ENCODE data around the gene VANGL2. TPM values are rescaled to one million over a fixed set of nuclear protein-coding genes. Genes with fewer than 3 reads are reported as not detected.

The VANGL2 gene
- total and polyA plus RNA-seq, 4 donors = 0.07 to 1.4 (median 0.12) TPM

DNA sequence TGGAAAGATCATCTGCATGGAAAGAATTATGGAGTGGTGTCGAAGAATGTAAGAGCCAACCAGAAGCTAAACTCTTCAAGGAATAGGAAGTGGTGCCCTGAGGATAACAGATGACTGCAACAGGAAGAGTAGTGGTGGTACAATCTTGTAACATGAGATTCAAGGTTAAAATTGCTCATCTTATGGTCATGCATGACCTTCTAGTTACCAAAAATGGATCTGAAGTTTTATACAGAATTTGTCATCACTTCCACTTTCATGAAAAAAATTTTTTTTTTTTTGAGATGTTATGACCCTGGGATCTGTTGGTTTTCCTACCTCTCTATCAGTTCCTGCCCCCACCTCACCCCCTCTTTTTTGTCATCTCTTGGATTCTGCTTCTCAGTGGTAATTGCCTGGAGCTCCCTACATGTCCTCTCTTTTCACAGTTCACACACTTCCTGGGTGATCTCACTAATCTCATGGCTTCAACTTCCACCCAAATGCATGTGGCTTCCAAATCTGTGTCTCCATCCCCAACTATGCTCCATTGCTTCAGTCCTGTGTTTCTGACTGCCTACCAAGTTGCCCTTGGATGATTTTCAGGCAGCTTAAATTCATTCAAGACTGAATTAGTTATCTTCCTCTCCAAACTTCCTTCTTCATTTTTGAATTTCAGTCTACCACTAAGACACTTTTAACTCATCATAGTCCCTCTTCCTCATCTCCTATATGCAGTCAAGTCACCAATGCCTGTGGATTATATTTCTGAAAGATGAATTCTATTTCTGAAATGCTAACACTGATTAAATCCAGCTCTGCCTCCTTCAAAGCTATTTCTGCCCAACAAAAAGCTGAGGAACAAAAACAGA is 74.3 kb downstream of the VANGL2 start:
- TF ChIP-seq, protein P1, sequence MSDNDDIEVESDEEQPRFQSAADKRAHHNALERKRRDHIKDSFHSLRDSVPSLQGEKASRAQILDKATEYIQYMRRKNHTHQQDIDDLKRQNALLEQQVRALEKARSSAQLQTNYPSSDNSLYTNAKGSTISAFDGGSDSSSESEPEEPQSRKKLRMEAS (IDR thresholded peaks at IDR 0.05) = no peak
- no peaks in the 10 kb centered on the region for H3K9me3 ChIP-seq (ENCODE audit: control insufficient read depth in 4 of 4, low read length in 3 of 4)
- no peak overlapping the region for H3K4me3 ChIP-seq (ENCODE audit: low read depth in 1 of 3, low read length in 3 of 3)
- no peak overlapping the region for H3K27ac ChIP-seq (ENCODE audit: low read depth in 1 of 2, low read length in 2 of 2)
- DNase-seq (ENCODE audit: low spot score) = no peak
- H3K36me3 ChIP-seq (ENCODE audit: control insufficient read depth in 4 of 4, insufficient read depth in 3 of 4, low read depth in 1 of 4, low read length in 3 of 4) = no peaks in the 10 kb centered on the region
- WGBS = 96% methylated on average over 1 of the region's 1 CpG
- H3K9ac ChIP-seq (ENCODE audit: low read depth in 1 of 2, low read length in 2 of 2) = no peak overlapping the region
- no peaks in the 10 kb centered on the region for H3K4me1 ChIP-seq (ENCODE audit: control insufficient read depth in 4 of 4, insufficient read depth in 4 of 4, low read length in 3 of 4)
- no peaks in the 10 kb centered on the region for H3K27me3 ChIP-seq (ENCODE audit: control insufficient read depth in 4 of 4, insufficient read depth in 4 of 4, low read length in 3 of 4)

Small RNAs within 50 kb of the gene (small RNA-seq; reads per million reads assigned to genes)
- gene RNU4-42P = 0.07 reads per million

Other genes starting within 250 kb of the VANGL2 start
- not detected for gene ATP1A4, start 249.0 kb upstream of the VANGL2 start, total RNA-seq
- gene ATP1A4, start 249.0 kb upstream of the VANGL2 start, polyA plus RNA-seq = not detected
- not detected for gene CASQ1, start 210.0 kb upstream of the VANGL2 start, total RNA-seq
- not detected for gene CASQ1, start 210.0 kb upstream of the VANGL2 start, polyA plus RNA-seq
- gene PEA15, start 195.2 kb upstream of the VANGL2 start, total RNA-seq = 10 to 100 TPM; 10.3 to 11.9 TPM
- 10 to 100 TPM in 1 of 2 donors, 1 to 10 TPM in 1; 8.1 to 44.5 TPM for gene PEA15, start 195.2 kb upstream of the VANGL2 start, polyA plus RNA-seq
- 100 to 1,000 TPM in 1 of 2 donors, 10 to 100 TPM in 1; 80.3 to 199 TPM for gene DCAF8, start 138.0 kb upstream of the VANGL2 start, total RNA-seq
- 100 to 1,000 TPM in 1 of 2 donors, 10 to 100 TPM in 1; 84.5 to 120 TPM for gene DCAF8, start 138.0 kb upstream of the VANGL2 start, polyA plus RNA-seq
- gene PEX19, start 115.4 kb upstream of the VANGL2 start, total RNA-seq = 10 to 100 TPM; 24.8 to 73.9 TPM
- gene PEX19, start 115.4 kb upstream of the VANGL2 start, polyA plus RNA-seq = 10 to 100 TPM; 33.3 to 54.1 TPM
- 100 to 1,000 TPM in 1 of 2 donors, 10 to 100 TPM in 1; 92.7 to 145 TPM for gene COPA, start 57.3 kb upstream of the VANGL2 start, total RNA-seq
- 10 to 100 TPM; 46.8 to 59.1 TPM for gene COPA, start 57.3 kb upstream of the VANGL2 start, polyA plus RNA-seq
- 10 to 100 TPM; 36.1 to 44.6 TPM for gene NCSTN, start 57.2 kb upstream of the VANGL2 start, total RNA-seq
- 10 to 100 TPM; 32.2 to 39.0 TPM for gene NCSTN, start 57.2 kb upstream of the VANGL2 start, polyA plus RNA-seq
- gene NHLH1, start 33.5 kb upstream of the VANGL2 start, total RNA-seq = under 1 TPM in 1 of 2 donors, not detected in 1; 0.08 TPM
- not detected for gene NHLH1, start 33.5 kb upstream of the VANGL2 start, polyA plus RNA-seq
- 1 to 10 TPM; 1.0 to 1.2 TPM for gene SLAMF6, start 122.7 kb downstream of the VANGL2 start, total RNA-seq
- gene SLAMF6, start 122.7 kb downstream of the VANGL2 start, polyA plus RNA-seq = under 1 TPM; 0.76 to 0.84 TPM
- gene CD84, start 178.9 kb downstream of the VANGL2 start, total RNA-seq = 1 to 10 TPM; 5.8 to 8.8 TPM
- gene CD84, start 178.9 kb downstream of the VANGL2 start, polyA plus RNA-seq = 1 to 10 TPM; 2.1 to 3.0 TPM
- 1 to 10 TPM in 1 of 2 donors, under 1 TPM in 1; 0.09 to 1.1 TPM for gene SLAMF1, start 246.5 kb downstream of the VANGL2 start, total RNA-seq
- gene SLAMF1, start 246.5 kb downstream of the VANGL2 start, polyA plus RNA-seq = under 1 TPM; 0.13 to 0.21 TPM

All from liver (tissue), 10 donors.